ENCODE results near the gene SMAD6. TPM values are rescaled to one million over a fixed set of nuclear protein-coding genes. Genes with fewer than 3 reads are reported as not detected.

SMAD6 gene
- total RNA-seq, 2 donors from 2014 or later = 0.19 TPM; not detected in 1

GRCh38 chr15:66743703-66744536 is 41.9 kb downstream of the SMAD6 start:
- H3K36me3 Mint-ChIP-seq (ENCODE audit: low read depth) = no peaks in the 10 kb centered on the region
- no peak overlapping the region for H3K4me3 Mint-ChIP-seq
- peaks cover 4% of the 10 kb centered on the region for H3K27me3 Mint-ChIP-seq
- no peaks in the 10 kb centered on the region for H3K9me3 Mint-ChIP-seq
- H3K27ac Mint-ChIP-seq = no peak overlapping the region
- H3K4me1 Mint-ChIP-seq = no peaks in the 10 kb centered on the region
- ATAC-seq (replicated peaks) = no peak

GRCh38 chr15:66744610-66745279 is 42.7 kb downstream of the SMAD6 start:
- H3K27me3 Mint-ChIP-seq = peaks cover 4% of the 10 kb centered on the region
- no peak for ATAC-seq (replicated peaks)
- H3K4me1 Mint-ChIP-seq = no peaks in the 10 kb centered on the region
- H3K36me3 Mint-ChIP-seq (ENCODE audit: low read depth) = no peaks in the 10 kb centered on the region
- H3K4me3 Mint-ChIP-seq = no peak overlapping the region
- H3K9me3 Mint-ChIP-seq = no peaks in the 10 kb centered on the region
- H3K27ac Mint-ChIP-seq = peak overlapping the region; percentile 76

GRCh38 chr15:66745530-66746230 is 43.6 kb downstream of the SMAD6 start:
- no peak overlapping the region for H3K4me3 Mint-ChIP-seq
- no peaks in the 10 kb centered on the region for H3K36me3 Mint-ChIP-seq (ENCODE audit: low read depth)
- no peaks in the 10 kb centered on the region for H3K4me1 Mint-ChIP-seq
- H3K27ac Mint-ChIP-seq = peak overlapping the region; percentile 76
- H3K27me3 Mint-ChIP-seq = peaks cover 4% of the 10 kb centered on the region
- H3K9me3 Mint-ChIP-seq = no peaks in the 10 kb centered on the region
- no peak for ATAC-seq (replicated peaks)

DNA sequence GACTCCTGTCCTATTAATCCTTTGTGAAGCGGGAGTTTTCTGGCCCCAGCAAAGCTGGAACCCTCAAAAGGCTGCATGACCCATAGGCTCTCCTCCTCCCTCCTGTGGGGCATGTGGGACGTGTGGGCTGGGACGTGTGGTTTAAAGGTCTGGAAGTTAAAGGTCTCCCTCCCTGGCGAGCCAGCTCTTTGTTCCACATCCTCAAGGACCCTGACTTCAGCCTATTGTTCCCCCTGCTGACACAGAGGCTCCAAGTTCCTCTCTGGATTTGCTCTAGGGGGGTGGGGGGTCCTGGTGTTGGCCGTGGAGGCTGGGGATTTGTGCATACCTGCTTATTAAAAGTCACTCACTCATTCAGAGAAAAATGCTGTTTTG is 44.2 kb downstream of the SMAD6 start:
- H3K27me3 Mint-ChIP-seq = peaks cover 4% of the 10 kb centered on the region
- no peak for ATAC-seq (replicated peaks)
- no peak overlapping the region for H3K4me3 Mint-ChIP-seq
- H3K27ac Mint-ChIP-seq = no peak overlapping the region
- no peaks in the 10 kb centered on the region for H3K4me1 Mint-ChIP-seq
- H3K36me3 Mint-ChIP-seq (ENCODE audit: low read depth) = no peaks in the 10 kb centered on the region
- no peaks in the 10 kb centered on the region for H3K9me3 Mint-ChIP-seq

GRCh38 chr15:66747223-66747622 is 45.2 kb downstream of the SMAD6 start:
- Mint-ChIP-seq H3K4me3 (no peak overlapping the region), H3K9me3 (no peaks in the 10 kb centered on the region), H3K27me3 (peaks cover 4% of the 10 kb centered on the region), H3K4me1 (no peaks in the 10 kb centered on the region), H3K36me3 (ENCODE audit: low read depth) (no peaks in the 10 kb centered on the region), H3K27ac (no peak overlapping the region)
- no peak for ATAC-seq (replicated peaks)

DNA sequence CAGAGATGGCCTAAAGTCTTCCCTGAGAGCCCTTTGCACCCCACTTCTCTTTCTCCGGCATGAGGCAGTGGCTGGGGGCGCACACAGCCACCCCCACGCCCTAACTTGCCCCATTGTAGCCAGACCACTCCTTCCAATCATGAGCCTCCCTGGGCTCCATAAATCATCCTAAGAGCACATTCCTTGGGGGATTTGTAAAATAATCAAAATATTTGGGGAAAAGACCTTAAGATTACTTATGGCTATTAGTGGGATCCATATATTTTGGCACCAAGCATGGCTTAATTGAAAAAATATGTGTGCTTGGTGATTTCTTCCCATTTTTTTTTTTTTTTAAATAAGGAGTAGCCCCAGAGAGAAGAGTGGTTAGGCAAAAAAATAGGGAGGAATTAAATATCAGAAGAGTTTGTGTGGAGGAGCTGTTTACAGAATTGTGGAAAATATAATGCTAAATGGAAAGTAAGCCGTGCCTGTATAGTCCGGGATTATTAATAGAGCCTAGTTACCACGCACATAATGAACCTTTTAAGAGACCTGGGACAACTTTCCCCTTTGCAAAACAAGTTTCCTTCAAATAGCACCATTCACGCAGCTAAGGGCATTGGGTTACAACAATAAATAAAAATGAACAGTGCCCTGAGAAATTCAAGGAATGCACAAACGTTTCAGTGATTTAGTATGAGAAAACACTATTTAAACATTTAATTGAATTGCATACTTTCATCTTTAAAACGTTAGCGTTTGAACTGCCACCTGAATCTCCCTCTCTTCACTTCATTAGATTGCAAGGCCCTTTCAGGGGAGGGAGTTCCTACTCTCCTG is 46.1 kb downstream of the SMAD6 start:
- Mint-ChIP-seq H3K4me1 (no peaks in the 10 kb centered on the region), H3K9me3 (no peaks in the 10 kb centered on the region), H3K4me3 (no peak overlapping the region), H3K27ac (no peak overlapping the region), H3K27me3 (peaks cover 4% of the 10 kb centered on the region), H3K36me3 (ENCODE audit: low read depth) (no peaks in the 10 kb centered on the region)
- ATAC-seq (replicated peaks) = no peak

DNA sequence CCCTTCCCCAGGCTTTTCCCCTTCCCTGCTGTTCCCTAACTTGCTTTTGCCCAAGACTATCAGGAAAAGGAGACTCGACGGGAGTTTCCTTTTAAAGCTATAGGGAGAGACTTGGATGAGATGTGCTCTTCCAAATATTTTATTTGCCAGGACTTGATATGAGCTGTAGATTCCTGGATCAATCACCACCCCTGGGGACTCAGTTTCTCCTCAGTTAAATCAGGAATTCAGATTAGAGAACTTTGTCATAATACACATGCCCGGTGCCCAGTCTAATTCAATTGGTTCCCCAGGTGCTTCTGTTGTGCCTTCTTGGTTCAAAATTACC is 46.6 kb downstream of the SMAD6 start:
- ATAC-seq (replicated peaks) = no peak
- no peak overlapping the region for H3K27ac Mint-ChIP-seq
- no peaks in the 10 kb centered on the region for H3K9me3 Mint-ChIP-seq
- no peaks in the 10 kb centered on the region for H3K36me3 Mint-ChIP-seq (ENCODE audit: low read depth)
- no peaks in the 10 kb centered on the region for H3K4me1 Mint-ChIP-seq
- no peak overlapping the region for H3K4me3 Mint-ChIP-seq
- peaks cover 4% of the 10 kb centered on the region for H3K27me3 Mint-ChIP-seq

DNA sequence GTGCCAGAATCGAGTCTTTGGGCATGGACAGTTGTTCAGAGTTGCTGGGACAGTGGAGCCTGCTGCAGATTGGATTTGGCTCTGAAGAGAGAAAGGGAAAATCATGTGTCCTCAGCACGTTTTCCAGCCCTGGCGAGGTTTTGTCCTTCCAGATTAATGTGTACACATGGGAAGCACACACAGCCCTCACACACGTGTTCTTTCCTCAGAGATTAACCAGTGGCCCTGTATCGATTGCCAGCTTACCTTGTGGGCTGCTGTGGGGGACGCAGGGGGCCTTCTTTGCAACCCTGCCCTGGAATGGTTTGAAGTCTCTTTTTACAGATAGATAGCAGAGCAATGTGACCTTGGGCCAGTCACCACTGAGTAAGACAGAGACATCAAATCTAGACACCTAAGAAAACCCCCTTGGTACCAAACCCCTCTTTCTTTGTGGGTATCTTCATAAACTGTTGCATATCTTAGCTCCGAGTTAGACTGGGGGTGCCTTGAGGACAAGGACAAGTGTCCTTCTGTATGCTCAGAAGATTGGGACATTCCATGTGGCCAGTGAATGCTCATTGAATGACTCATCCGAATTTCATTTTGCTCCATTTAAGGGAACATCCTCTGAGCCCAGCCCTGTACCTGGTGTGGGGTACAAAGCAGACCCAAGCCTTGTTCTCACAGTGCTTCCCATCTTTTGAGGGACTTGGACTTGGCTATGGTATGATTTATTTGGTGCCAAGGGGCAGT is 48.0 kb downstream of the SMAD6 start:
- Mint-ChIP-seq H3K27me3 (peaks cover 9% of the 10 kb centered on the region), H3K27ac (no peak overlapping the region), H3K4me3 (no peak overlapping the region), H3K36me3 (ENCODE audit: low read depth) (no peaks in the 10 kb centered on the region), H3K4me1 (no peaks in the 10 kb centered on the region), H3K9me3 (peaks cover 1% of the 10 kb centered on the region)
- no peak for ATAC-seq (replicated peaks)

GRCh38 chr15:66750609-66751008 is 48.6 kb downstream of the SMAD6 start:
- Mint-ChIP-seq H3K4me1 (no peaks in the 10 kb centered on the region), H3K4me3 (no peak overlapping the region), H3K27ac (no peak overlapping the region), H3K9me3 (peaks cover 3% of the 10 kb centered on the region), H3K27me3 (peaks cover 10% of the 10 kb centered on the region), H3K36me3 (ENCODE audit: low read depth) (no peaks in the 10 kb centered on the region)
- ATAC-seq (replicated peaks) = no peak

DNA sequence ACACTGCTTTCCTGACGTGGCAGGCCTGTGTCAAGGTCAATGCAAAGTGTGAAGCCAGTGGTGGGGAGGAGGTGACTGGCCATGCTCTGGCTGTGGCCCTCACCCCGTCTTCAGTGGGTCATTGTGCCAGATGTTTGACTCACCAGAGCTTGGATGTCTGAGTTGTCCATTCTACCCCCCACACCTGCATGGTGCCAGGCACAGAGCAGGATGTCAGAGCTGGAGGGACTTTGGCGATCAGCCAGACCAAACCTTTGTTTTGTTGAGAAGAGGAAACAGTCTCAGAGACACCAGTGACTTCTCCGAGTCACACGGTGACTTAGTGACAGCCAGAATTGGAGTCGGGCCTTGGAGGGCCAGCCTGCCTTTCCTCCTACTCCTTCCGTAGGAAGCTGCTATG is 49.5 kb downstream of the SMAD6 start:
- H3K27ac Mint-ChIP-seq = no peak overlapping the region
- H3K4me1 Mint-ChIP-seq = no peaks in the 10 kb centered on the region
- no peaks in the 10 kb centered on the region for H3K36me3 Mint-ChIP-seq (ENCODE audit: low read depth)
- peaks cover 10% of the 10 kb centered on the region for H3K27me3 Mint-ChIP-seq
- ATAC-seq (replicated peaks) = no peak
- no peak overlapping the region for H3K4me3 Mint-ChIP-seq
- H3K9me3 Mint-ChIP-seq = peaks cover 3% of the 10 kb centered on the region

GRCh38 chr15:66752078-66752477 is 50.0 kb downstream of the SMAD6 start:
- Mint-ChIP-seq H3K36me3 (ENCODE audit: low read depth) (no peaks in the 10 kb centered on the region), H3K27me3 (peaks cover 10% of the 10 kb centered on the region), H3K9me3 (peaks cover 3% of the 10 kb centered on the region)

DNA sequence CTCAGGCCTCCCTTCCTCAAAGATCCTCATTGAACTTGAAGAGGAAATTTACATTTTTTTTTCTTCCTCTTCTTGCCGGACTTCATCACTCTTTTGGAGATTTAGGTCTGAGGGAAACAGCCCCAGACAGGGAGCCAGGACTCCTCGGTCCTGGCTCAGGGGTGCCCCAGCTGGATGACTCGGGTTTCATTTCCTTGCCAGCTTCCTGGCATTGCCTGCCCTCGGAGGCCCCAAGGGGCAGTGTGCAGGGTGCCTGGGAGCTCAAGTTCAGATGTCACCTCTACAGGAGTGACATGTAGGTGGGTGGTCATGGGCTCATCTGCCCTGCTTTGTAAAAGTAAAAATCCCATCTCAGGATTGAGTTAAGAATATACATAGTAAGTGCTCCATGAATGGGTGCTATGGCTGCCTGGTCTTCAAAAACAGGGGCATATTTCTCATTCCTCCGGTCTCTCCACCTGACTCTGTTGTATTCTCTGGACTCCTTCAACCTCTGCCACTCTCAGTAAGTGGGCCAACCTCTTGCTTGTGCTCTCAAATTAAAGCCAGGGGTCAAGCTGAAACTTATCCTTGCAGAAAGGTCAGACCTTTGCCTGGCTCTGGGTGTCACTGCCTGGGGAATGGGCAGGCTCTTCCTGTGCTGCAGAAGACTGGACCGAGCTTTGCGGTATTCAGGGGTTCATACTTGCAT is 51.8 kb downstream of the SMAD6 start:
- Mint-ChIP-seq H3K4me1 (no peaks in the 10 kb centered on the region), H3K36me3 (ENCODE audit: low read depth) (no peaks in the 10 kb centered on the region), H3K27ac (no peak overlapping the region), H3K9me3 (peaks cover 3% of the 10 kb centered on the region), H3K27me3 (peaks cover 13% of the 10 kb centered on the region), H3K4me3 (no peak overlapping the region)
- ATAC-seq (replicated peaks) = no peak

More at GRCh38 chr15:66752078-66752477, 50.0 kb downstream of the SMAD6 start:
- no peak overlapping the region for H3K27ac Mint-ChIP-seq
- no peak overlapping the region for H3K4me3 Mint-ChIP-seq
- no peaks in the 10 kb centered on the region for H3K4me1 Mint-ChIP-seq
- ATAC-seq (replicated peaks) = no peak

DNA sequence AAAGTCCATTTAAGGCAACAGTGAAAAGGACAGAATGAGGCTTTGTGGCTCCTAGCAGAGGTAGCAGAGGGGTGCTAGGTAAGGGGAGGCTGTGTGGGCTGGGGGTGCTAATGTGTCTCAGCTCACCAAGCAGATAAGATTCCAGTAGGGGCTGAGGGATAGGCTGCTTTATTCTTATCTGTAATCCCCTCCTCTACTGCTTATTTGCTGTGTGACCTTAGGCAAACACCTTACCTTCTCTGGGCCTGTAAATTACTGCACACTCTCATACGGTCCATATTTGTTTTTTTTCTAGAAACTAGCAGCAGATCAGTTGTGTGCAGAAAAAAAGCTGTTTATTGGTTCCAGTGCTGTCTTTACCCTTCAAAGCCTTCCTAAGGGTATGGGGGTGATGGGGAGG is 52.8 kb downstream of the SMAD6 start:
- peaks cover 3% of the 10 kb centered on the region for H3K9me3 Mint-ChIP-seq
- no peaks in the 10 kb centered on the region for H3K4me1 Mint-ChIP-seq
- H3K4me3 Mint-ChIP-seq = no peak overlapping the region
- ATAC-seq (replicated peaks) = no peak
- H3K27ac Mint-ChIP-seq = no peak overlapping the region
- H3K36me3 Mint-ChIP-seq (ENCODE audit: low read depth) = no peaks in the 10 kb centered on the region
- peaks cover 13% of the 10 kb centered on the region for H3K27me3 Mint-ChIP-seq
